Neural progenitor cell (in vitro differentiated cells): Measurements from ENCODE around the gene ZNF148. TPM values are rescaled to one million over a fixed set of nuclear protein-coding genes. Genes with fewer than 3 reads are reported as not detected.

Experiments
- DNase-seq: peaks from one replicate; pipeline ENCODE4 v3.0.0-alpha.2; 2016; ENCODE audit warnings: low spot score
- H2AFZ ChIP-seq: fragments of 200-600 bp; sonication (generic); replicated peaks from 2 replicates; pipeline ENCODE4 v1.6.1; 2016; ENCODE audit warnings: antibody characterized with exemption
- H3F3A ChIP-seq: fragments of 200-600 bp; sonication (generic); 2 replicates; pipeline ENCODE4 v1.6.1; 2016; ENCODE audit warnings: antibody characterized with exemption, low read depth
- H3K27ac ChIP-seq: fragments of 200-600 bp; sonication (generic); 2 replicates; pipeline ENCODE4 v1.5.1; 2016; ENCODE audit warnings: mild to moderate bottlenecking
- H3K27me3 ChIP-seq: fragments of 200-600 bp; sonication (generic); 2 replicates; pipeline ENCODE4 v1.6.1; 2016; ENCODE audit warnings: mild to moderate bottlenecking, moderate library complexity
- H3K36me3 ChIP-seq: fragments of 200-600 bp; sonication (generic); 2 replicates; pipeline ENCODE4 v1.5.1; 2016
- H3K4me1 ChIP-seq: fragments of 200-600 bp; sonication (generic); 2 replicates; pipeline ENCODE4 v1.6.1; 2016; ENCODE audit warnings: mixed run types
- H3K4me2 ChIP-seq: fragments of 200-600 bp; sonication (generic); 2 replicates; pipeline ENCODE4 v1.6.1; 2016
- H3K4me3 ChIP-seq: fragments of 200-600 bp; sonication (generic); 2 replicates; pipeline ENCODE4 v1.5.1; 2016
- H3K79me2 ChIP-seq: fragments of 200-600 bp; sonication (generic); 2 replicates; pipeline ENCODE4 v1.6.1; 2016; ENCODE audit warnings: low read depth
- H3K9ac ChIP-seq: fragments of 200-600 bp; sonication (generic); 2 replicates; pipeline ENCODE4 v1.6.1; 2016
- H3K9me3 ChIP-seq: fragments of 200-600 bp; sonication (generic); 2 replicates; pipeline ENCODE4 v1.5.1; 2016; ENCODE audit warnings: low read depth
- H4K20me1 ChIP-seq: fragments of 200-600 bp; sonication (generic); 2 replicates; pipeline ENCODE4 v1.6.1; 2016; ENCODE audit warnings: low read depth
- H3K27ac Mint-ChIP-seq: 3 replicates; pipeline ENCODE4 v1.8.0; 2021; ENCODE audit warnings: mixed read lengths
- H3K27me3 Mint-ChIP-seq: 2 replicates; pipeline ENCODE4 v1.8.0; 2022; ENCODE audit warnings: low read depth, mild to moderate bottlenecking, inconsistent platforms, moderate library complexity, mixed read lengths; ENCODE audit not compliant: insufficient read depth
- H3K36me3 Mint-ChIP-seq: 3 replicates; pipeline ENCODE4 v1.8.0; 2021; ENCODE audit warnings: mixed read lengths
- H3K4me1 Mint-ChIP-seq: 3 replicates; pipeline ENCODE4 v1.8.0; 2021; ENCODE audit warnings: mixed read lengths
- H3K4me3 Mint-ChIP-seq: 3 replicates; pipeline ENCODE4 v1.8.0; 2021; ENCODE audit warnings: mild to moderate bottlenecking, moderate library complexity, mixed read lengths
- H3K9me3 Mint-ChIP-seq: 3 replicates; pipeline ENCODE4 v1.8.0; 2020; ENCODE audit warnings: mixed read lengths
- CTCF ChIP-seq: fragments of 200-600 bp; sonication (generic); IDR thresholded peaks from 2 replicates; pipeline ENCODE4 v1.5.1; 2017; ENCODE audit warnings: antibody characterized with exemption, mild to moderate bottlenecking
- EZH2 ChIP-seq: fragments of 200-600 bp; sonication (generic); IDR thresholded peaks from 2 replicates; pipeline ENCODE4 v1.6.1; 2017; ENCODE audit warnings: antibody characterized with exemption, mild to moderate bottlenecking, moderate library complexity
- EZH2phosphoT487 ChIP-seq: fragments of 200-600 bp; sonication (generic); IDR thresholded peaks from 2 replicates; pipeline ENCODE4 v1.6.1; 2017; ENCODE audit warnings: antibody characterized with exemption
- total RNA-seq: library from RNA; depleted of rRNA; stranded (reverse); fragments of >200 nt; gene quantifications from 2 replicates; pipeline ENCODE4 v1.2.3, GENCODE V29; 2015; ENCODE audit warnings: low replicate concordance

ZNF148 gene
- total RNA-seq, 1 donor from 2014 or later: 37.1 TPM

- H3K79me2 ChIP-seq: peaks cover 42% of the 10 kb centered on the region
- H3K9me3 Mint-ChIP-seq: no peaks in the 10 kb centered on the region
Measured at GRCh38 chr3:125375950-125376679, 990 bp upstream of the ZNF148 start.

DNA sequence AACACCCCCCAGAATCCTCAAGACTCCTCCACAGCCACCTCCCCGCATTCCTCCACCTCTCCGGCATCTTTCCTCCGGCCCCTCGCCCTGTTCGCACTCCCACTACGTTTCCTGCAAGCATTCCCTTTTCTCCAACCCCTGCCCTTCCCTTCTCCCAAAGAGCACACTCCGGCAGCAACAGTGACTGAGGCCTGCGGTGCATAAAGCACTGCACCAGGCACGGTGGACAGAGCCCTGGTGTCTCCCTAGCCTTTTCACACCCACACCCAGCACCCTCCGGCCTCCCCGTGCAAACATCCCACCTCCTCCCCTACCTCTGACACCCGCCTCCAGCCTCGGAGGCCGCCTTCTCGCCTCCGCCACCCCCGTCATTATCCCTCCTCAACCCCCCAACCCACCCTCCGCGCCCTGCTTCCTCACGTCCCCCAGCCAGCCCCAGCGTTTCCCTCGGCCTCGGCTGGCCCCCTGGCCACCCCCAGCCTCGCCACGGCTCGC lies 577 bp downstream of the ZNF148 start:
- Histone ChIP-seq H3K79me2 (peaks cover 58% of the 10 kb centered on the region), H2AFZ (peak overlapping the region; percentile 98)
- peaks cover 16% of the 10 kb centered on the region for H3K36me3 Mint-ChIP-seq

More at GRCh38 chr3:125375950-125376679, 990 bp upstream of the ZNF148 start:
- no peaks in the 10 kb centered on the region for H3K27me3 Mint-ChIP-seq
- peak overlapping the region; percentile 95 for H3K27ac Mint-ChIP-seq
- H4K20me1 ChIP-seq: peaks cover 24% of the 10 kb centered on the region
- H3K4me3 ChIP-seq: peak overlapping the region; percentile 85
- H3K36me3 ChIP-seq: no peaks in the 10 kb centered on the region
- H3K4me3 Mint-ChIP-seq: peak overlapping the region; percentile 93
- no peak for DNase-seq
- no peaks in the 10 kb centered on the region for H3K27me3 ChIP-seq
- peak overlapping the region; percentile 98 for H2AFZ ChIP-seq
- peaks cover 9% of the 10 kb centered on the region for H3K36me3 Mint-ChIP-seq
- peaks cover 23% of the 10 kb centered on the region for H3K4me1 Mint-ChIP-seq
- TF ChIP-seq EZH2: no peak
- no peak for TF ChIP-seq EZH2phosphoT487
- no peak for TF ChIP-seq CTCF
- H3K27ac ChIP-seq: no peak overlapping the region
- H3K9me3 ChIP-seq: no peaks in the 10 kb centered on the region
- peaks cover 12% of the 10 kb centered on the region for H3K4me1 ChIP-seq
- H3K9ac ChIP-seq: peak overlapping the region; percentile 81
- peak overlapping the region; percentile 85 for H3K4me2 ChIP-seq
- peaks cover 11% of the 10 kb centered on the region for H3F3A ChIP-seq

DNA sequence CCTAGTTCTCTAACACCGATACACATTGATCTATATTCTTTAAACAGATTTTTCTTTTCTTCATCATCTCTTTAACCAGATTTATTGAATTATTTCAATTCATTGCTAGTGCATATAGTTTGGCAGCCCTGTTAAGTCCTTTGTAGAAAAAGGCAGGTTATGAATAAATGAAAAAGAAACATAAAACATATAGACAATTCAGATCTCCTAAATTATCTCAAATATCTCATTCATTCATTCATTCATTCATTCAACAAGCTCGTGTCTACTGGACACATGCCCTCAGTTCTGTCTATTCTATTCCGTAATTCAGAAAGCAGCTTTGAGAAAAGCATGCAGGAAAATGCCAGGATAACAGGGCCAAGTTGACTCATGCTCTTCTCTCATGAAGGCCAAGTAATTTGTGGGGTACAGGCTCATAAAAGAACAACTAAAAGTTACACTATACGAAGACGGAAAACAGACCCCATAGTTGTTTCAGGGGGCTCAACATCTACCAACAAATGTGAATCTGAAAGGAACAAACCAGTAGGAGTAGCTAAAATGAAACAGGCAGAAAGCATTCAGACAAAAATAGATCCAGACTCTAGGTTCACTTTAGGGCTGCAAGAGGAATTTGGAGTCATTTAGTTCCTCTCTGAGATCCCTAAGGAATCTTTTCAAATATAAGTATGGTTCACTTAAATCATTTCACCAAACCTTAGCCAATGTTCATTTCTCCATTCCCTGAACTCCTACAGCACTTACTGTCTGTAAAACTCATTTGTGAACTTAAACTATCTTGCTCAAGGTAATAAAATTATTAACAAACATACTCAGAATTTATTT lies 7.5 kb downstream of the ZNF148 start:
- Mint-ChIP-seq H3K4me1 (peaks cover 5% of the 10 kb centered on the region), H3K27ac (no peak overlapping the region), H3K9me3 (no peaks in the 10 kb centered on the region), H3K4me3 (no peak overlapping the region), H3K36me3 (peaks cover 34% of the 10 kb centered on the region), H3K27me3 (no peaks in the 10 kb centered on the region)
- H3K36me3 ChIP-seq: no peaks in the 10 kb centered on the region
- H3K4me2 ChIP-seq: no peak overlapping the region
- peaks cover 87% of the 10 kb centered on the region for H4K20me1 ChIP-seq
- H3K4me3 ChIP-seq: no peak overlapping the region
- H3K79me2 ChIP-seq: peaks cover 100% of the 10 kb centered on the region
- no peak for DNase-seq
- H3K27ac ChIP-seq: no peak overlapping the region
- H3K9ac ChIP-seq: no peak overlapping the region
- H3K9me3 ChIP-seq: no peaks in the 10 kb centered on the region
- no peaks in the 10 kb centered on the region for H3K4me1 ChIP-seq
- H3F3A ChIP-seq: no peaks in the 10 kb centered on the region
- TF ChIP-seq CTCF (no peak), EZH2 (no peak), EZH2phosphoT487 (no peak)
- H2AFZ ChIP-seq: no peak overlapping the region
- H3K27me3 ChIP-seq: no peaks in the 10 kb centered on the region

More for the DNA sequence above, 577 bp downstream of the ZNF148 start:
- peak overlapping the region; percentile 93 for H3K27ac Mint-ChIP-seq
- Histone ChIP-seq H3K27ac (peak overlapping the region; percentile 79), H3K4me2 (peak overlapping the region; percentile 85), H3K36me3 (no peaks in the 10 kb centered on the region), H3K4me1 (peaks cover 12% of the 10 kb centered on the region), H4K20me1 (peaks cover 37% of the 10 kb centered on the region), H3K27me3 (no peaks in the 10 kb centered on the region), H3K9me3 (no peaks in the 10 kb centered on the region), H3F3A (peaks cover 11% of the 10 kb centered on the region), H3K4me3 (peak overlapping the region; percentile 85), H3K9ac (peak overlapping the region; percentile 81)
- TF ChIP-seq CTCF: no peak
- no peak for TF ChIP-seq EZH2
- no peak for TF ChIP-seq EZH2phosphoT487
- peak; percentile 62 for DNase-seq
- H3K4me3 Mint-ChIP-seq: peak overlapping the region; percentile 93
- H3K27me3 Mint-ChIP-seq: no peaks in the 10 kb centered on the region
- H3K4me1 Mint-ChIP-seq: peaks cover 25% of the 10 kb centered on the region
- H3K9me3 Mint-ChIP-seq: no peaks in the 10 kb centered on the region
